Measurements from ENCODE around the gene RAMP3.

- TF ChIP-seq CTCF (conservative IDR thresholded peaks at IDR 0.05; ENCODE audit: low read length) (no peak), EZH2phosphoT487 (IDR thresholded peaks at IDR 0.05; ENCODE audit: borderline replicate concordance) (no peak)
Observed at GRCh38 chr7:45149606-45150005, 8.0 kb upstream of the RAMP3 start.

All from Loucy (cell line).